Inferior parietal cortex (tissue), 1 donor: ENCODE results near the gene SPPL2A.
"Not testable (repeated sequence)": the region's sequence is repeated elsewhere in the genome, so short reads cannot be mapped to it uniquely, and the experiment has no call there.

Experiments
- DNase-seq: peaks from one replicate; pipeline ENCODE4 v3.0.0-alpha.2; 2016; ENCODE audit errors: extremely low spot score

The SPPL2A gene

GRCh38 chr15:50765195-50765967 lies at the start of gene SPPL2A:
TSS of gene SPPL2A (minus strand) at chr15:50765706. CDS start at chr15:50765533, 173 bp downstream.
- peak; percentile 79 for DNase-seq

DNA sequence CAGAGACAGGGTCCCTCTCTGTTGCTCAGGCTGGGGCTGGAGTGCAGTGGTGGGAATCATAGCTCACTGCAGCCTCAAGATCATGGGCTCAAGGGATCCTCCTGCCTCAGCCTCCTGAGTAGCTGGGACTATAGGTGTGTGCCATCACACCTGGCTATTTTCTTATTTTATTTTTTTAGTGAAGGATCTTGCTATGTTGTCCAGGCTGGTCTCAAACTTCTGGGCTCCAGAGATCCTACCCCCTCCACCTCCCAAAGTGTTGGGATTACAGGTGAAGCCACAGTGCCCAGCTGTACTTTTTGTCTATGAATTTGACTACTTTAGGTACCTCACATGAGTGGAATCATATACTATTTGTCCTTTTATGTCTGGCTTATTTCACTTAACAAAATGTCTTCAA lies 49.1 kb upstream of the SPPL2A start:
- DNase-seq: no peak

- DNase-seq: no peak
These were observed 48.4 kb upstream of the SPPL2A start for GRCh38 chr15:50813865-50814264.

GRCh38 chr15:50813089-50813488 lies 47.6 kb upstream of the SPPL2A start:
- no peak for DNase-seq

DNA sequence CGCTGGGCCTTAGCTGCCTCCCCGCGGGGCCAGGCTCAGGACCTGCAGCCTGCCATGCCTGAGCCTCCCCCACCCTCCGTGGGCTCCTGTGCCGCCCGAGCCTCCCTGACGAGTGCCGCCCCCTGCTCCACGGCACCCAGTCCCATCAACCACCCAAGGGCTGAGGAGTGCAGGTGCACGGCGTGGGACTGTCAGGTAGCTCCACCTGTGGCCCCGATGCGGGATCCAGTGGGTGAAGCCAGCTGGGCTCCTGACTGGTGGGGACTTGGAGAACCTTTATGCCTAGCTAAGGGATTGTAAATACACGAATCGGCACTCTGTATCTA lies 46.6 kb upstream of the SPPL2A start:
- DNase-seq: not testable (repeated sequence)

DNA sequence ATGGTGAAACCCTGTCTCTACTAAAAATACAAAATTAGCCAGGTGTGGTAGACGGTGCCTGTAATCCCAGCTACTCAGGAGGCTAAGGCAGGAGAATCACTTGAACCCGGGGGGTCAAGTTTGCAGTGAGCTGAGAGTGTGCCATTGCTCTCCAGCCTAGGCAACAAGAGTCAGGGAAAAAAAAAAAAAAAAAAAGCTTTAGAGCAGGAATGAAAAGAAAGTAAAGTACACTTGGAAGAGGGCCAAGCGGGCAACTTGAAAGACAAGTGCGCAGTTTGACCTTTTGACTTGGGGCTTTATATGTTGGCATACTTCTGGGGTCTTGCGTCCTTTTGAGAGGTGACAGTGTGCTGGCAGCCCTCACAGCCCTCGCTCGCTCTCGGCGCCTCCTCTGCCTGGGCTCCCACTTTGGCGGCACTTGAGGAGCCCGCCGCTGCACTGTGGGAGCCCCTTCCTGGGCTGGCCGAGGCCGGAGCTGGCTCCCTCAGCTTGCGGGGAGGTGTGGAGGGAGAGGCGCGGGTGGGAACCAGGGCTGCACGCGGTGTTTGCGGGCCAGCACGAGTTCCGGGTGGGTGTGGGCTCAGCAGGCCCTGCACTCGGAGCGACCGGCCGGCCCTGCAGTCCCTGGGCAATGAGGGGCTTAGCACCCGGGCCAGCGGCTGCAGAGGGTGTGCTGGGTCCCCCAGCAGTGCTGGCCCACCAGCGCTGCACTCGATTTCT lies 46.1 kb upstream of the SPPL2A start:
- not testable (repeated sequence) for DNase-seq

DNA sequence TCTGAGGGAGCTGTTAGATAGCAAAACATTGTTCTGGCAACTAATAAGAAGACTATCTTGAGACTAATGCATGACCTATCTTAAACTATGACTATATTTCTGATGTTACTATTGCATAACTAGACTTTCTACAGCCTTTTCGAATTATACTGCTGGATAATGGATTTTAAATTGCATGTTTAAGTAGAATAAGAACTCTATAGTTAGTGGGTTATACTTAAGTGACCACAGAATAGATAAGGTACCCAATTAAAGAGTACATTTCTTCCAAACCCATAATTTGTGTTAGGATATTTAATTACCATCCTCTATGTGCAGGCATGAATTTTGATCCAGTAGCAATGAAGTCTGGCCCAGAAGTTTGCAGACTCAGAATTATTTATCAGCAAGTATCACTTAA lies 44.6 kb upstream of the SPPL2A start:
- DNase-seq: no peak

GRCh38 chr15:50808728-50809127 lies 43.2 kb upstream of the SPPL2A start:
- DNase-seq: no peak

DNA sequence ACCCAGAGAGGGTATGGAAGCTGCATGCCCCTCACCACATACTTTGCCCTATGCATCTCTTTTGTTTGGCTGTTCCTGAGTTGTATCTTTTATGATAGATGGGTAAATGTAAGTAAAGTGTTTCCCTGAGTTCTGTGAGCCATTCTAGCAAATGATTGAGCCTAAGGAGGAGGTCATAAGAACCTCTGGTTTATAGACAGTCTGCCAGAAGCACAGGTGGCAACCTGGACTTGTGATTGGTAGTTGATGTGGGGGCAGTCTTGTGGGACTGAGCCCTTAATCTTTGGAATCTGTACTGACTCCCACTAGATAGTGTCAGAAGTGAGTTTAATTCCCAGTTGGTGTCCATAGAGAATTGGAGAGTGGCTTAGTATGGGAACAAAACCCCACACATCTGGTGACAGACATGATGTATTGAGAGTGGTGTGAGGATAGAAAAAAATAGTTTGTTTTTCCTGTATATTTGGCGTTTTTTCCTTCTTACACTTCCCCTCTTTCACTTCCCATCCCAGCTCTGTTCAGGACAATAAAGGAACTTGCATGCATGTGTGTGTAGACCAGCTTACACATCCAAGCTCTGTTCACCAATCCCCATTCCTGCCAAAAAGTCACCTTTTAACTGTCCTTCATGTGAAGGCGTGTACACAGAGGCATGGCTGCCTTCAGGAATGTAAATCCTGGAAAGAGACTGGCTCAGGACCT lies 38.1 kb upstream of the SPPL2A start:
- no peak for DNase-seq

DNA sequence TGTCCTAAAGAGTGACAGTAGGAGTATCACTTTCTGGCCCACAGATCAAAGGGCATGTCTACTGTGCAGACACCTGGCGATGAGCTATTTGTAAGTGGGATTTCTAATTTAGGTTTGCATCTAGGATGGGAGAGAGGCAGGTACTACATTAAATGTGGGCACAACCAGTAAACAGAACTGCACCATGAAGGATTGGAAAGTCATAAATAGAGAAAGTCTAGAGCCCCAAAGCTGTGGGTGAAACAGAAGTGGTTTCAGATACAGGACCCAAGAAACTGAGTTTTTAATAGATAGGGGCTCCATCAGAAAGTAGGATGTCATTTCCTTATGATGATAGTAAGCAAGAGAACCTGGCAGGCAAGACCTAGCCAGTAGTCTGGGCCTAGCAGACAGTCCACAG lies 35.2 kb upstream of the SPPL2A start:
- no peak for DNase-seq

GRCh38 chr15:50798684-50799083 lies 33.2 kb upstream of the SPPL2A start:
- DNase-seq: no peak

GRCh38 chr15:50797926-50798325 lies 32.4 kb upstream of the SPPL2A start:
- no peak for DNase-seq

GRCh38 chr15:50791486-50791885 lies 26.0 kb upstream of the SPPL2A start:
- no peak for DNase-seq

DNA sequence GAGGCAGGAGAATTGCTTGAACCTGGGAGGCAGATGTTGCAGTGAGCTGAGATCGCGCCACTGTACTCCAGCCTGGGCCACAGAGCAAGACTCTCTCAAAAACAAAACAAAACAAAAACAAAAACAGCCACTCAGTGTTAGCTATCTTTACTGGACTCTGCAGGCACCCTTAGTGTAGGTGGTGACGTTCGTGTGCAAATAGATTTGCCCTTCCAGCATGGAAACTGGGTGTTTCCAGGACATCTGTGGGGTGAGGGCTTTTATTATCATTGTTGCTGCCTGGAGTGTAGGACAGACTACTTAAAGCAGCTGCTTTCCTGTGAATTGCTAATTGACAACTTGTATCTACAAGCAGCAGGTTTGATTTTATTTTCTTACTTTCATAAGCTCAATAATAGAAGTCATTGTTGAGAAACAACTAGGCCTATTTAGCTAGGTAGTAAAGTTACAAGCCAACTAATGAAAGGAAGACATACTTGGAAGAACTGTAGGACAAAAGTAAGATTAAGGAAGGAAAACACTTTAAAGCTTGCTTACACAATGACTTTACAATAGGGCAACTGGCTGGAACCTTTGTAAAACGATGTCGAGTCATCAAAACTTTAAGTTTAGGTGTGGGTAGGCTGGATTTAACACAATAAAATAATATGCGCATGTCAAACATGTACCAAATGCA lies 25.4 kb upstream of the SPPL2A start:
- DNase-seq: no peak

GRCh38 chr15:50786871-50787270 lies 21.4 kb upstream of the SPPL2A start:
- DNase-seq: no peak

DNA sequence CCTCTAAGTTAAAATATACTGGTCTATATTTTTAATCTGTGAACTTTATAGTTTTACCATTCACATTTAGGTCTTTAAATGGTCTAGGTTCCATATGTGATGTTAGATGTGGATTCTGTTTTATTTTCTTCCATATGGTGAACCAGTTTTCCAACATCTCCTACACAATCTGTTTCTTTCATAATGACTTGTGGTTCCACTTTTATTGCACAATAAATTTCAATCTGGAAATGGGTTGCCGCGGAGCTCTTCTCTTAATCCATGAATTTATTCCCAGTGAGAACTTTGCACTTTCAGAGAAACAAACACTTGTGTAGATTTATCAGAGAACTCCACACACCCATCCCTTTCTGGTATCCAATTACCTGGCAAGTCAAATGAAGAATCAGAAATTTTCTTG lies 20.9 kb upstream of the SPPL2A start:
- peak; percentile 20 for DNase-seq

GRCh38 chr15:50783895-50784294 lies 18.4 kb upstream of the SPPL2A start:
- DNase-seq: no peak

DNA sequence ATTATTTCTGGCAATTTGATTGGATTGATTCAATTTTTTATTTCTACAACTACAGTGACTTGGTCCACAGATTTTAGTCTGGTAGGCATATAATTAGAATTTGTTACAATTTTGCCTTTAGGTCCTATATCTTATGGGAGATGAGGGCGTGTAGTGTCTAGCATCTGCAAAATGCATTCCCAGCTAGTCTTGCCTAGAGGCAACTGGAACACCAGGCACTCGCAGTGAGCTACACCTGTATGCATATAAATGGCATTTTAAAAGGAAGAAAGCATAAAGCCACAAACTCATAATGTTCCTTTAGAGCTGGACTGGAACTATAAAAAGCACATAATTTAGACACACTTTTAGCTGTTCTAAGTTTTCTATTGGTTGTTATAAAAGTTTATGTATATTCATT lies 17.9 kb upstream of the SPPL2A start:
- DNase-seq: no peak

DNA sequence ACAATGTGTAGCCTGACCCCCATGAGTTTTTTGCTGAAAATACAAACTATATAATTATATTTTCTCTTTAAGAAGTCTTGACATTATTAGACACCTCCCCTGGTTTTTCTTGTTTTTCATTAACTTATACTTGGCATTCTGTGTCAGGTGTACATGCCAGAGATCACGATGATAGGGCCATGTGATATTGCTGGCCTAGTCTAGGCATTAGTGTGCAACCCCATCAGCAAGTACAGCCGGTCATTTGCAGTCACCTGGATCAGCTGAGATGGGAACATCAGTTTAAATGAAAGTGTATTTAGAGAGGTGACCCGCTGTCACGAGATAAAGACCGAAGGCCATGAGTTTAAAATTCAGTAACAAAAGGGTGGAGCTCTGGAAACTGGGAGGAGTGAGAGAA lies 12.6 kb upstream of the SPPL2A start:
- DNase-seq: no peak

- DNase-seq: no peak
These were observed 11.5 kb upstream of the SPPL2A start for GRCh38 chr15:50777042-50777441.

DNA sequence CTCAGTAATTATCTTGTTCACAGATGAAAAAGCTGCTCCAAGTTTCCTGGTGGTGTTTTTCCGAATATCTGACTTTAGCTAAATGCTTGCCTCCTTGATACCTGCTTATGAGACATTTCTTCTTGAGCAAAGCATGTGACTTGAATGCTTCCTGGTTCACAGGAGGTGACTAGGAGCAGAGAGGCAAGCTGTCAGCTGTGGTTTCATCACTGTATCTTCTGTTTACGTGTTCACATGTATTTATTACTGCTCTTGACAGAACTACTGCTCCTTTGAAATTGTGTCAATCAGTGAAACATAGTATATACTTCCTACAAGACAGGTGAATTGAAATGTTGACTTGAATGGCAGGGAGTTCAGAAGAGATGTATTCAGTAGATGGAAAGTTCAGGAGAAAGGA lies 8.9 kb upstream of the SPPL2A start:
- DNase-seq: no peak

- no peak for DNase-seq
These were observed 7.9 kb upstream of the SPPL2A start for GRCh38 chr15:50773389-50773788.
